Measurements from ENCODE around the gene QRICH2. TPM values are rescaled to one million over a fixed set of nuclear protein-coding genes. Genes with fewer than 3 reads are reported as not detected.
A peak's percentile ranks its signal among the peaks of the same experiment; 100 is the strongest.

QRICH2 gene
- total and polyA plus RNA-seq, 9 of the 15 experiments (the other 6 are each of a cell fraction or from before 2014, with no cell fraction given): 0.03 to 1.6 (median 0.81) TPM

GRCh38 chr17:76241204-76241538 lies 66.9 kb downstream of the QRICH2 start (continued):
- 0 out of 2 replicates have a peak, but pooled peaks have one; percentile 66 for TF ChIP-seq ZBTB40 (IDR thresholded peaks at IDR 0.05)
- no peak for TF ChIP-seq ZBTB40 (CRISPR knock-in tag; IDR thresholded peaks at IDR 0.05)
- no peak for TF ChIP-seq MIER1 (IDR thresholded peaks at IDR 0.05; ENCODE audit: low read depth)
- peak; percentile 1; the same call in 1 of the 2 replicates for TF ChIP-seq KDM2B (CRISPR knock-in tag; IDR thresholded peaks at IDR 0.05)
- TF ChIP-seq CREB1 (IDR thresholded peaks at IDR 0.05): no peak
- TF ChIP-seq CREB1 (CRISPR knock-in tag; IDR thresholded peaks at IDR 0.05): no peak
- TF ChIP-seq MCM5 (IDR thresholded peaks at IDR 0.05; ENCODE audit: low read depth): no peak
- no peak for TF ChIP-seq CEBPZ (IDR thresholded peaks at IDR 0.05; ENCODE audit: borderline replicate concordance, low read depth, low read length)
- TF ChIP-seq THRB (CRISPR knock-in tag; conservative IDR thresholded peaks at IDR 0.05): no peak
- no peak for TF ChIP-seq KAT2B (IDR thresholded peaks at IDR 0.05; ENCODE audit: low read depth, low read length)
- no peak for TF ChIP-seq RBFOX2 (IDR thresholded peaks at IDR 0.05; ENCODE audit: low read depth, low read length)
- TF ChIP-seq ZNF511 (CRISPR knock-in tag; IDR thresholded peaks at IDR 0.05): no peak
- TF ChIP-seq RBM15 (IDR thresholded peaks at IDR 0.05; ENCODE audit: insufficient read depth, low read length): no peak
- no peak for TF ChIP-seq ZNF785 (CRISPR knock-in tag; IDR thresholded peaks at IDR 0.05)
- TF ChIP-seq FOSL1 (tag; conservative IDR thresholded peaks at IDR 0.05): no peak

Measured in K562 (cell line).